Stimulated activated CD4-positive, alpha-beta T cell treated with anti-CD3 and anti-CD28 coated beads, Interleukin-1b, Interleukin-23, amount 100 ng/mL, for 24 hours (primary cell): ENCODE results near the gene KCNK17.
A peak's percentile ranks its signal among the peaks of the same experiment; 100 is the strongest.

Experiments
- DNase-seq, 4 experiments: peaks; one replicate each; pipeline ENCODE4 v3.0.0-alpha.2; 2020; ENCODE audit warnings: low read depth in 4 of 4, low spot score in 1 of 4

Gene KCNK17

DNA sequence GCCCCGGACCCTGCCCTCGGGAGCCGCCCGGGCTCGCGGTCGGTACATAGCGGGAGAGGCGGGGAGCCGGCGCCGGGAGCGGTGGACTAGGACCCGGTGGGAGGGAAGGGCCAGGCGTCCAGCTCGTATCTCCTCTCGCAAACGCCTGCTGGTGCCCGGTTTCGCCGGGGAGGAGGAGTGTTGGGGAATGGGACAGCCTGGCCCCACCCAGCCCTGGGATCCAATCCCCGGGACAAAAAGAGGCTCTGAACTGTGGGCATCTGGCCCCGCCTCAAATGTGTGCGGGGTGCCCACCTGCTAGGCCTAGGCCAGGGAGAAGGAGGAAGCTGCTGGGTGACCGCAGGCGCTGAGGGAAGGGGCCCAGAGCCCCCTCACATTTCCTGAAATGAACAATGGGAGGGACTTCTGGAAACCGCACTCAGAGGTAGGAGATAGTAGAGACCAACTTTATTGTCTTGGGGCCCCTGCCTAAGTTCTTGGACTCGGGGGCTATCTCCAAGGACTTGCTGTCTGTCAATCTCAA lies at the start of gene KCNK17:
KCNK17 (minus strand) TSS at position 147 of the 523 bp plus-strand sequence; CDS start at position 48, 99 bp downstream.
- no peak for DNase-seq

DNA sequence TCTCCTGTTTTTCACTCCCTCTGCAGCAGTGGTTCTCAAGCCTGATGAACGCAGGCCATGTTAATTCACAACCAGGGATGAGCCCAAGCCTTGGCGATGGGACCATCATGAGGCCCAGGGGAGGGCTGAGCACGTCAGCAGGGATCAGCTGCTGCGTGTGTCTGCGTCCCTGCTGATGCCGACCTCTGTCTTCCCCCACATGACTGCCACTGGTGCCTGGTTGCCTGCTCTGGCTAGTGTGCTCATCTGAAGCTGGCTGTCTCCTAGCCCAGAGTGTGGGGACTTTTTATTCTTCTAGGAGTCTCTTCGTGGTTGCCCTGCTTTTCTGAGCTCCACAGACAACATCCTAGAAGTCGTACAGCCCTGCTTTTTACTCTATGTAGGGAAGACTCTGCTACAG lies 49.1 kb upstream of the KCNK17 start:
- DNase-seq = no peak

- DNase-seq = no peak
Observed at GRCh38 chr6:39362487-39362865, 48.3 kb upstream of the KCNK17 start.

DNA sequence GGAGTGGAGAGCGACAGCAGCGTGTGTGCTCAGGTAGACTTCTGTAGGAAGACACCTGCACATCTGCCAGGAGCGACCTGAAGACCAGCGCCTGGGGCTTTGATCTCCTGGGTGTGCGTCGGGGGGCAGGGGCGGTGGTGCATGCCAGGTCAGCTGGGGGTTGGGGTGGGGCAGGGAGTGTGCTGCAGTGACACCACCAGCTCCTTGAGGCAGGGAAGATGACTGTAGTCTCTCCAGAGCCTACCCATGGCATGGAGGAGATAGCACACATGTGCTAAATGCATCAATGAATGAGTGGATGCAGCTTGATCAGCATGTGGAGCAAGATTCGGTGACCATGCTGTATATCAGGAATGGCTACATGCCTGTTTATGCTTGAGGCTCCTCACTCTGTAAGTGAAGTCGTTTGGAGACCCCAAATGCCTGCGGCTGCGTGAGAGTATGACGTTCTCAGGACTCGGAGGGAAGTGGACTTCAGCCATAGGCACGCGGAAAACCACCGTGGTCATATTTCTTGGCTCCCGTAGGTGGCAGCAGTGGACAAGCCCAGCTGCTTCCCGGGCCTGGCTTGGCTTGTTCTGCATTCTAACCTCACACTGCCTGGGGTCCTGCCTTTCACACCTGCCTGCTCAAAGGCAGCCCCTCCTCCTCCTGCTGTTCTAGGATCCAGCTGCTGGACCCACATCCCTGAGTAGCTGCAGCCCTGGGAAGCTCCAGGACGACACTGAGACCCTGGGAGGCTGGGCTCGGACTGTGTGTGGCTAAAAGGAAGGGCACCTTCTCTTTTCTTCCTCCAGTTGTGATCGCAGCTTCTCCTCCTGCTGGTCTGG lies 47.7 kb upstream of the KCNK17 start:
- DNase-seq = peak; percentile 11 to 36 (median 34)

DNA sequence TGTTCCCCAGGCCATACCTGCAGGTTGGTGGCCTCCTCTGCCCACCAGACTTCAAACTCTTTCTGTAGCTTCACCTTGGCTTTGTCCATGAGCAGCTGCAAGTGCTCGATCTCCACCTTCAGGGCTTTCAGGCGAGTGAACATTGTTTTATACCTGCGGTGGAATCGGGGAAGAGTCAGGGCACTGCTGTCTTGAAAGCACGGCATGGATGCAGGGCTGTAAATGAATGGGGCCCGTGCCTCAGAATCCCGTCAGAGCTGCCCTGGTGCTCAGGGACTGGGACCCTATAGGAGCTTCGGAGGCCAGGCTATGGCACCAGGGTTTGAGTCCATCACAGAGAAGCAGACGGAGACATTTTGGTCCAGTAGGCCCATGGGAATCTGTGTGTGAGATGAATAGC lies 46.2 kb upstream of the KCNK17 start:
- DNase-seq = no peak

GRCh38 chr6:39357998-39358686 lies 43.9 kb upstream of the KCNK17 start:
- DNase-seq = no peak

DNA sequence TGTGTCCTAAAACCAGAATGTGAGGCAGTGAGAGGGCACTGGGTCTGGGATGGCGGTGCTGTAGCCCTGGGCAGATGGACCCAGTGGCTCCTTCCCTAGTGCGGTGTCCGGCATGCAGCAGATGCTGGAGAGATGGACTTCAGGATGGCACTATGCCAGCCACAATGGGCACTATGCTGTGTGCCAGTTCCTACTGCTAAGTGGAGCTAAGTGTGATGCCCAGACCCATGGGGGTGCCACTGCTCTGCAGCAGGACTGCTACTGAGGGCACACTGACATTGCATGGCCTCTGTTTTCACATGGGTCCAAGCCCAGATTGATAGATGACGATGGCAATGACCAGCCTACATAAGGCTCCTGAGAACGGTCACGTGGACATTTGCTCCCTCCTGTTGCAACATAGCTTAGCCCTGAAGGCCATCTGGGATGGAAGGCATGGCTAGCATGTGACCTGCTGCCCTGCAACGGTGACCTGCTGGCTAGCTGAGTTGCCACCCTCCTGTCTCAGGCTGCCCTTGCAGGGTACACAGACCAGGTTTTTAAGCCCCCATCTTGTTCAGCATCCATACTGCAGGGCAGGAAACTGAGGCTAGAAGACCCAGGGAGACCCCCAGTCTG lies 39.6 kb upstream of the KCNK17 start:
- DNase-seq = no peak

- DNase-seq = no peak
Observed at GRCh38 chr6:39350723-39351505, 36.7 kb upstream of the KCNK17 start.

- DNase-seq = no peak
Observed at GRCh38 chr6:39348740-39349139, 34.5 kb upstream of the KCNK17 start.

DNA sequence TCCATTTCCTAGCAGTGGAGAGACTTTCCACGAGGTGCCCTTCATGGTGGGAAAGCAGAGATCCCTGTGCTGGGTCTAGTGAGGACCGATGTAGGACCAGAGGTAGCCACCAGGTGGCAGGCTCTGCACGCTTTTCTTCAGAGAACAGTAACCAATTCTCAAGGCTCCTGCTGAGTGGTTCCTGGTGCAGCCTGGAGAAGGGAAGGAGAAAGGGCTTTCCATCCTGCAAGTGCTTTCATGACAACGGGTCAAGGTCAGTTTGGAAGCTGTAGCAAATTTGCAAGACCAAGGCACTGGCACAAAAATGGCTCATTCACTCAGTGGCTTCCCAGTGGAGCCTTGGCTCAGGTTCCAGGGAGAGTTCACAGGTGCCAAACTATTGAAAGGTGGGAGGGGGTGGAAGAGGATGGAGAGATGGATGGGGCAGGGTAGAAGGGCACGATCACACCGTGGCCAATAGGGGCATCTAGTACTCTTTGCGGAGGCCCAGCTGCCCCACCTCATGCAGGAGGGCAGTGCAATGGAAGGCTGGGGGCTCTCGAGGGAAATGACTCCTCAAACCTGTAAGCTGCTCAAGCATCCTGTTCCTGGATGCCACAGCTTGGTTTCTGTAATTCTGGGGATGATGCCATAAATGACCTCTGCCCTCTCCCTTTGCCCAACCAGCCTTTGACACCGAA lies 33.8 kb upstream of the KCNK17 start:
- DNase-seq = peak; percentile 18 to 47 (median 31)

GRCh38 chr6:39347206-39347605 lies 33.0 kb upstream of the KCNK17 start:
- DNase-seq = no peak

- no peak for DNase-seq
Observed at GRCh38 chr6:39344821-39345280, 30.6 kb upstream of the KCNK17 start.

DNA sequence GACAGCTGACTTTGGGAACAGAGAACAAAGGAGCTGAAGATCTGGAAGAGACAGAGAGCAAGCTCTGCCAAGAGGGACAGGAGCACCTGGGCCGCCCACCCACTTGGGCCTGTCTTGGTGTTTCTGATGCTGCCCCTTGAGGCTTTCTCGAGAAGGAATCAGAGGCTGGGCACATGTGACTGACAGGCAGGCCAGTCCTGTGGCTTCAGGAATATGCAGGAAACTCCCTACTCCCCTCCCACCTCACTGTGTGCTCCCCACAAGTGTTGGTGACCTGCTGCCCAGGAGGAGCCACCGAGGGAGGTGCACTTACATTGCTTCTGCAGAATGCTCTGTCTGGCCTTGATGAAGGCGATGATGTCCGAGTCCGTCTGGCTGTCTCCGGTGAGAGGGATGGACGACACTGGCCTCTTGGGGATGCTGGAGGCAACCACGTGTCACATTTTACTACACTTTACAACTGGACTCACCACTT lies 29.2 kb upstream of the KCNK17 start:
- DNase-seq = no peak

GRCh38 chr6:39342692-39343395 lies 28.6 kb upstream of the KCNK17 start:
- DNase-seq = no peak

DNA sequence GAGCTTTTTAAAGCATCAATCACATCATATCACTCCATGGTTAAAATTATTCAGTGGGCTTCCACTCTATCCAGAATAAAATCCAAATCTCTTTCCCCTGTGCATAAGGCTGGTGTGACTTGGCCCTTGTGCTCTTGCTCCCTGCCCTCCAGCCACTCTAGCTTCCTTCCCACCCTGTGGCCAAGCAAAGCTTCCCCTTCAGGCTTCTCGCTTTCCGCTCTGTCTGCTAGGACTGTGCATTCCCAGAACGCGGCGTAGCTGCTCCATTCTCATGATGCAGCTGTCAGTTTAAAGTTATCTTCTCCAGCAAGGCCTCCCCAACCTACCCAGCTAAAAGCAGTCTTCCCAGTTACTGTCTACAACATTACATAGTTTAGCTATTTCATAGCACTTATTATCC lies 27.7 kb upstream of the KCNK17 start:
- DNase-seq = no peak

- DNase-seq = no peak
Observed at GRCh38 chr6:39341352-39341751, 27.1 kb upstream of the KCNK17 start.

DNA sequence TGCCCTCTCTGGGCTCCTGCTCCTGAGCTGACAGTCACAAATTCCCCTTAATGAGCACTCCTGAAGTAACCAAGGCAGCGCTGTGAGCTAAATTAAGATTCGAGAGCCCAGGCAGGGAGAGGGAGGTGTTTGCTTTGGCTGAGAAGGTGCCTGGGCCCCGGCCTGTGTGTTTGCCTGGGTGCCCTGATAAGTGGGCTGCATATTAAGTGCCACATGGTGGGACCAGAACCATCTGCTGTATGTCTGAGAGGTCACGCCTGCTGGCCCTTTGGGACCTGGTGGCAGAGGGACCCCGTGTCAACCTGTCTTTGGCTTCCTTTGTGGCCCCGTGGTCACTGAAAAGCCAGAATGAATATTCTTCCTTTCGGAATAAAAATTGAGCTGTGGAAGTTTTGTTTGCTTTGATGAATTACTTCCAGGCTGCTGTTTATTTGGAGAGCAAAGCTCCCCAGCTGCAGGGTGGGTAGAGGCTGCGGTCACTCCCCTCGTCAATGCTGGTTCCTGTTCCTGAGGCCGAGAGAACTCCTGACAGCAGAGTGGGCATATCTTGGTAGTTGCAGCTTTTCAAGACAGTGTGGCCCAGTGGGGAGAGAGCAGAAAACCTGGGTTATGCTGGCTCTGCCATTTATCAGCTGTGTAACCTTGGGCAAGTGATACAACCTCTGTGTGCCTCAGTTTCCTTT lies 25.8 kb upstream of the KCNK17 start:
- no peak for DNase-seq

DNA sequence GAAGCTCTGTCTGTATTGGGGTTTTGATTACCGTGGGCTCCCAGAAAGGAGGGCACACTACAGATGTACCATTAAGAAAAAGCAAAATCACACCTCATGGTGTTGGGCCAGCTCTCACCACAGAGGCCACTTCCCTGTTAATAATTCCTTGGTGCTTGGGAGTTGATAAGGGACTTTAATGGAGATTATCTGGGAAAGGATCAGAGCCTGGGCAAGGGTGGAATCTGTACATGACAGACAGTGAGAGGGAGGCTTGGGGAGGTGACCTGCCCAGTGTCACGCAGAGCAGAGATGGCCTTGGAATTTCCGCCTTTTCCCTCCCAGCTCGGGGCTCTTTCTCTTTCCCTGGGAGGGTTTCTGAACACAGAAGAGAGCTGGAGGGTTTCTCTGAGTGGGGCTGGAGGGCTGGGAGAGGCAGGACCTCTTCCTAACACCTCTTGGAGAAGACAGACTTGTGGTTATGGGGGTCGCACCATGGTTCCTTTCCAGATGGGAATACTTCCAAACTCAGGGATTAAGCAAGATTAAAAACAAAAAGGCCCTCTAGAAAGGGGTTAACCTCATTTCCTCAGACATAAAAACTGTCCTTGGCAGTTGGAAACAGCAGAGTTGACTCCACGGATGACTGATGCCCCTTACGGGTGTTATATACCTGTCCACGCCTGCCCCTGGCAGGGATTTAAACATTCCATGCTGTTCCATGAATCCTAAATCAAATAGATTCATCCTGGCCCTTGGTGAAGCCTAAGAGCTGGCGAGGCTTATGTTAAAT lies 25.1 kb upstream of the KCNK17 start:
- DNase-seq = no peak
